Erythroblast (primary cell): ENCODE data around the gene FUCA2.
"Not testable (repeated sequence)": the region's sequence is repeated elsewhere in the genome, so short reads cannot be mapped to it uniquely, and the experiment has no call there.

Experiments used
- DNase-seq, 2 experiments: peaks; one replicate each; lab custom pipeline; 2025; lab: John Stamatoyannopoulos, UW
- GATA1 ChIP-seq: IDR thresholded peaks from 2 replicates; pipeline ENCODE4 v1.6.1; 2011; ENCODE audit warnings: low read depth, mild to moderate bottlenecking, control low read depth, low read length, moderate library complexity
- POLR2A ChIP-seq: IDR thresholded peaks from 2 replicates; pipeline ENCODE4 v1.6.1; 2011; ENCODE audit warnings: mild to moderate bottlenecking, low read length

FUCA2 gene

DNA sequence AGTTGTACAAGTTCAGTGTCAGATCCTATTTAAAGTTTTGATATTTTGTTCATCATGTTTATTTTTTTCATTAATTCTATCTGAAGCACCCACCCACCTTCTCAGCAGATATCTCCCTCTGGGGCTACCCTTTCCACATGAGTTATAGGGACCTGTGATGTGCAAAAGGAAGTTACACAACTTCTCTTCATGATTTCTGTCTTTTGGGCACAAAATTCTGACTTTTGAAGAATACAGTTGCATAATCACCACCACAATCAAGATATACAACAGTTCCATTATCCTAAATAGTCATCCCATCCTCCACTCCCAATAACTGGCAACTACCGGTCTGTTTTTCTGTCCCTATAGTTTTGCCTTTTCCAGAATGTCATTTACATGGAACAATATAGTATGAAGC lies 13.8 kb upstream of the FUCA2 start:
- no peak for DNase-seq

GRCh38 chr6:143522039-143522600 lies 10.6 kb upstream of the FUCA2 start:
- no peak for DNase-seq
- TF ChIP-seq GATA1 (no peak), POLR2A (no peak)

More for the DNA sequence above, 13.8 kb upstream of the FUCA2 start:
- TF ChIP-seq GATA1 (no peak), POLR2A (no peak)

DNA sequence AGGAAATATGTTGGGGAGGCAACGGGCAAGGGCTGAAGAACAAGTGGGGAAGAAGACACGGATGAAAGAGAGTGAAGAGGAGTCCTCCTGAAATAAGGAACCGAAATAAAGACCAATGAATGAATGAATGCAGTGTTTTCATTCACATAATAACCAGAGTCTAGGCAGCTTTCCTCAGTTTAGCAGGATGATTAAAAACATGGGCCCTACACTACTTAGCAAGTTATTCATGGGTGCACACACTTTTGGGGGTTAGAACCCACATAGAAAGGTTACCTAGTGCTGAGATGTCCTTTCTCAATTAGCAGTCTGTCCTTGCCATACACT lies 5.9 kb upstream of the FUCA2 start:
- no peak for DNase-seq
- TF ChIP-seq GATA1 (no peak), POLR2A (no peak)

DNA sequence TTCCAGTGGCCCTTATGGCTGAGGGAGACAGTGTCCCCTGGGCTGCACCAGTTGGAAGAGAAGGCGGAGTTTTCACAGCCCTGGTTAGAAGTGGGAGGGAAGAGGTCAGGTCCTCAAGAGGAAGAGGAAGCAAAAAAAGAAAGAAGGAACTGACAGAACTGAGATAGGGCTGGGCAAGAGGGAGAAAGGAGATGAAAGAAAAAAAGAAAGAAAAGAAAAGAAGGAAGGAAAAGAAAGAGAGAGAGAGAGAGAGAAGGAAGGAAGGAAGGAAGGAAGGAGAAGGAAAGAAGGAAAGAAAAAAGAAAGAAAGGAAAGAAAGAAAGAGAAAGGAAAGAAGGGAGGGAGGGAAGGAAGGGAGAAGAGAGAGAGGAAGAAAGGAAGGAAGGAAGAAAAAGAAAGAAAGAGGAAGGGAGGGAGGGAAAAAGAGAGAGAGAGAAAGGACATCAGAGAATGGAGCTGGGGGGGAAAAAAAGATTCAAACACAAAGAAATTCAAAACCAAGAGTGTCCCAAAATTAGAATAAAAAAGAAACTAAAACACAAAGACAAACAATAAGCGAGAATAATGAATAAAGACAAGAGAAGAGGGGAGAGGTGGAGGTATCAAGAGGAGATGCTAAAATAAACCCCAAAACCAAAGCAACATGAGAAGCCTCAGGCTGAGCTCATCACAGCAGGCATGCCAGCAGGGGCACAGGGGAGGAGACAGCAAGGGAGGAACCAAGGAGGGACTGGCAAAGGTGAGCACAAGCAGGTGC lies 5.3 kb upstream of the FUCA2 start:
- TF ChIP-seq POLR2A: no peak
- no peak for TF ChIP-seq GATA1
- no peak for DNase-seq

DNA sequence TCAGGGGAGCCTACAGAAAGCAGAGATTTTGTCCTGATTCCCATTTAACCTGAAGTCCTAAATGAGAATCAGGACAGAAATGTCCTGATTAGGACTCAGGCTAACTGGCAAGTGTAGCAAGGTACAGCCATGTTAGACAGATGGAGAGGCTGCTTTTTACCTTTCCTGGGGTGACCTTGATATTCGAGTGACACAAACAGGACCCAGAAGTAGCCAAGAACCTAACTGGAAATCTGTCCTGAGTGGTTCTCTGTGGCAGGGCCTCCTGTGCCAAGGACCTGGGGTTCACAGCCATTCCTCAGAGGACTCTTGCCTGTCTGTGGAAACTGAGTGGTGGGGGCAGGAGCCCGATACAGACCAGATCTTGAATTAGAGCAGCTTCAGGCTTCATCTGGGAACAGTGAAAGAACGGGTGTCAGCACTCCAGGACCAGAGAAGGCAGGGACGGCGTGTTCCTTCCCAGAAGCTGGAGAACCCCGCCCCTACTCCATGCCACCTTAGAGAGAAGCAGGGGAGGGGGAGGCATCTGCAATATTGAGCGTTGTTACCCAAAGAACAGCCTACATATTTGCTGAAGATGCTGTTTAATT lies 4.3 kb upstream of the FUCA2 start:
- TF ChIP-seq POLR2A (no peak), GATA1 (no peak)
- DNase-seq: no peak

DNA sequence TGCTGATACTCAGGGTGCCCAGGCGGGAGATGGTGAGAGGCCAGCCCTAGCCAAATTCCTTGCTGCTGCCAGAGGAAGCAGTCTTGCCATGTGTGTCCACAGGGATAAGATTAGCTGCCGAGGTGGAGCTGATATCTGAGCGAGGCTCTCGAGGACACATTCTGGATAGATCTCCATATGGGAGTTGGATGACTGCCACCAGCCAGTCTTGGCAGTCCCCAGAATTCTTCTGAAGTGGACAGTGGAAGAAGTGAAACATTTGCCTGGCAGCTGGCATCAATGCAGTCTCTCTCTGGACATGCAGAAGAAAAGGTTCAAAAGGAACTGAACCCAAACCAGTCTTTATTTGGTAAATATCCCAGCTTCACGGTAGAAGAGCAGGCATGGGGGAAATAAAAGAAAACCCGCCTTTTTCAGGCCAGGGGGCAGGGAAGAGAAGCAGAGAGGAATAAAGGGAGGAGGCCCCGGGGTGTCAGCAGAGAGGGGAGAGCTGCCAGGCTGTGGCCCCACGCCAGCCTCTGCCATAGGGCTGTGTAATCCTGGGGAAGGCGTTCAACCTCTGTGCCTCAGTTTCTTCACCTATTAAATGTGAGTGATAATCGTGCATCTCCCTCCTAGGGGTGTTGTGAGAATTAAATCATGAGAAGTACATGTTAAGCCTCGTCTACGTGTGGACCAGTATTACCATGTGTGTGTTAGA lies 3.7 kb upstream of the FUCA2 start:
- peak in 1 of 2 experiments; percentile 35 for DNase-seq
- TF ChIP-seq POLR2A: no peak
- no peak for TF ChIP-seq GATA1

DNA sequence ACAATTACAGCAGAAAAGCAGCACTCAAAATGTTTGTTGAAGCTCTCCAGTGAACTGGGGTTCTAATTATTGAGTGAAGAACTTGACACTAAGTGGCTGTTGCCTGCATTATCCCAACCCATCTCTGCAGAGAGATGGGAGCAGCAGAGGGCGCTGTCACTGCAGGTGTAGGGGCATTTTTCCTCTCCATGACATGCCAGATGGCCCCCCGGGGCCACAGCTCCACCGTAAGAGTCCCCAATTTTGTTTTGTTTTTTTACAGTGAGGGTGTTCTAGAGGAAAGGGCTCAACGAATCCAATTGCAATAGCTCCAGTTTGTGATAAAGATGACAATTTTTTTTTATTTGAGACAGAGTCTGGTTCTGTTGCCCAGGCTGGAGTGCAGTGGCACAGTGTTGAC lies 1.9 kb upstream of the FUCA2 start:
- peak; percentile 49 to 55 for DNase-seq
- TF ChIP-seq POLR2A: no peak
- TF ChIP-seq GATA1: no peak

GRCh38 chr6:143510326-143510725 lies 1.2 kb downstream of the FUCA2 start:
- DNase-seq: not testable (repeated sequence)

GRCh38 chr6:143507358-143508145 lies 4.0 kb downstream of the FUCA2 start:
- TF ChIP-seq POLR2A (no peak), GATA1 (no peak)
- no peak for DNase-seq

DNA sequence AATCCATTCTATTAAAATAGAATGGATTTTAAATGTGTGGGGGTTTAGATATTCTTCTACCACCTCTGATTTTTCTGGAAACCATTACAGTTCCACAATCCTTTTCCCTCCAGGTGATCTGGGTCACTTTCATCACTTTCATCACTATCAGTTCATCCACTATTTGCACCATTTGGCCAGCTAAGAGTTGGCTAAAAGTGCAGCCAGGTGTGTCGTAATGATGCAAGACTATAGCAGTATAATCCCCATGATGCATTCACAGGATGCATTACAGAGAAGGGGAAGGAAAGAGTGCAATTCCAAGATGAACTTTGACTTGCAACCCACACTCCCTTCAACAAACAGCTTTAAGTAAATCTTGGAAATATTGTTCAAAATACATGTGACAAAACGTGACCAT lies 4.9 kb downstream of the FUCA2 start:
- no peak for TF ChIP-seq POLR2A
- no peak for TF ChIP-seq GATA1

GRCh38 chr6:143506199-143506598 lies 5.3 kb downstream of the FUCA2 start:
- DNase-seq: no peak
- no peak for TF ChIP-seq GATA1
- TF ChIP-seq POLR2A: no peak

More for the DNA sequence above, 4.9 kb downstream of the FUCA2 start:
- DNase-seq: no peak

GRCh38 chr6:143505537-143505936 lies 6.0 kb downstream of the FUCA2 start:
- no peak for TF ChIP-seq GATA1
- no peak for TF ChIP-seq POLR2A

GRCh38 chr6:143505111-143505510 lies 6.4 kb downstream of the FUCA2 start:
- TF ChIP-seq POLR2A (no peak), GATA1 (no peak)
- DNase-seq: no peak

More at GRCh38 chr6:143505537-143505936, 6.0 kb downstream of the FUCA2 start:
- DNase-seq: no peak

- no peak for DNase-seq
- TF ChIP-seq GATA1: no peak
- TF ChIP-seq POLR2A: no peak
Observed at GRCh38 chr6:143504369-143504768, 7.2 kb downstream of the FUCA2 start.
